DND-41 (cell line): ENCODE measurements around the gene POU3F1.

Experiments used
- EZH2 ChIP-seq: IDR thresholded peaks from 3 replicates; pipeline ENCODE4 v1.6.1; 2012; ENCODE audit warnings: borderline replicate concordance, low read depth, mild to moderate bottlenecking, moderate library complexity, low read length, inconsistent platforms; ENCODE audit not compliant: severe bottlenecking
- TF ChIP-seq, protein P1 (sequence below): IDR thresholded peaks from 2 replicates; pipeline ENCODE4 v1.5.1; 2012; ENCODE audit warnings: borderline replicate concordance, low read length, moderate library complexity, mild to moderate bottlenecking; ENCODE audit not compliant: poor library complexity, severe bottlenecking; ENCODE audit errors: extremely low read depth

DNA sequence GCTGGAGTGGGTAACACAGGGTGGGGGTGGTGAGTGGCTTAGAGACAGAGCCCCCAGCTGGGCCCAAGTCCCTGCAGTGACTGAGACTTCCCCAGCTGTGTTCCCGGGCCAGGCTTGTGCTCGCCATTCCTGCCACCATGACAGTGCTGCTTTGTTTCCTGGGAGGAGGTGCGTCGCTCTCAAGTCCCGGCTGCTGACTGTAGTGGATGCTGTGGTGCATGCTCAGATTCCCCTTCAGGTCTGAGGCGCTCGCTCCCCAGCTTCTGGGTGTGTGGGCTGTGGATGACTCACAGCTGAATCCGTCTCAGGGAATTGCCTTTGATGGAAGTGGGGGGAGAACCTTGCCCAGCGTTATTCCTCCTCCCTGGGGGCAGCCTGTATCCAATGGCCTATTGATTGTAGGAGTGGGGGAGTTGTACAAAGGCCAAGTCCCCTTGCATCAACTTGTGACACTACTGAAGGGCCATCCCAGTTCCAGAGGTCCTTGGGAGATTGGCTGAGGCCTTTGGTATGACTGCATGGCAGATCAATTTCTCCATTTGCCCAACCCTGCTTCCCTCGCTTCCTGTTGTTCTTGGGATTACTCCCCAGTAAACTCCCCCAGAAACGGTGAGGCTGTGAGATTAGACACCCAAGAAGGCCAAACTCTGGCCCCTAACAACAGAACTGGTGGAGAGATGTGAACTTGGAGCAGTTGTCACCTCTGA lies 17.8 kb upstream of the POU3F1 start:
- TF ChIP-seq EZH2: no peak
- TF ChIP-seq, protein P1, sequence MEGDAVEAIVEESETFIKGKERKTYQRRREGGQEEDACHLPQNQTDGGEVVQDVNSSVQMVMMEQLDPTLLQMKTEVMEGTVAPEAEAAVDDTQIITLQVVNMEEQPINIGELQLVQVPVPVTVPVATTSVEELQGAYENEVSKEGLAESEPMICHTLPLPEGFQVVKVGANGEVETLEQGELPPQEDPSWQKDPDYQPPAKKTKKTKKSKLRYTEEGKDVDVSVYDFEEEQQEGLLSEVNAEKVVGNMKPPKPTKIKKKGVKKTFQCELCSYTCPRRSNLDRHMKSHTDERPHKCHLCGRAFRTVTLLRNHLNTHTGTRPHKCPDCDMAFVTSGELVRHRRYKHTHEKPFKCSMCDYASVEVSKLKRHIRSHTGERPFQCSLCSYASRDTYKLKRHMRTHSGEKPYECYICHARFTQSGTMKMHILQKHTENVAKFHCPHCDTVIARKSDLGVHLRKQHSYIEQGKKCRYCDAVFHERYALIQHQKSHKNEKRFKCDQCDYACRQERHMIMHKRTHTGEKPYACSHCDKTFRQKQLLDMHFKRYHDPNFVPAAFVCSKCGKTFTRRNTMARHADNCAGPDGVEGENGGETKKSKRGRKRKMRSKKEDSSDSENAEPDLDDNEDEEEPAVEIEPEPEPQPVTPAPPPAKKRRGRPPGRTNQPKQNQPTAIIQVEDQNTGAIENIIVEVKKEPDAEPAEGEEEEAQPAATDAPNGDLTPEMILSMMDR: no peak
